HG02870 (cell line): ENCODE measurements around the gene APOBEC3A.
"Not testable (repeated sequence)": the region's sequence is repeated elsewhere in the genome, so short reads cannot be mapped to it uniquely, and the experiment has no call there.

Experiments used
- ATAC-seq: cut with Tn5 transposase; IDR thresholded peaks from one replicate; pipeline ENCODE4 v1.9.1; 2021; ENCODE audit warnings: mild to moderate bottlenecking, moderate library complexity; ENCODE audit not compliant: unreplicated experiment

Gene APOBEC3A

GRCh38 chr22:38942702-38943101 lies 14.7 kb upstream of the APOBEC3A start:
- ATAC-seq: no peak

GRCh38 chr22:38943201-38943600 lies 14.2 kb upstream of the APOBEC3A start:
- ATAC-seq: no peak

- no peak for ATAC-seq
These were observed 13.5 kb upstream of the APOBEC3A start for GRCh38 chr22:38943882-38944281.

- ATAC-seq: no peak
These were observed 12.8 kb upstream of the APOBEC3A start for GRCh38 chr22:38944653-38945052.

GRCh38 chr22:38945706-38946338 lies 11.6 kb upstream of the APOBEC3A start:
- not testable (repeated sequence) for ATAC-seq

- no peak for ATAC-seq
These were observed 10.6 kb upstream of the APOBEC3A start for GRCh38 chr22:38946771-38947170.

- no peak for ATAC-seq
These were observed 9.9 kb upstream of the APOBEC3A start for GRCh38 chr22:38947321-38948140.

GRCh38 chr22:38948181-38948940 lies 9.0 kb upstream of the APOBEC3A start:
- ATAC-seq: no peak

- ATAC-seq: no peak
These were observed 7.5 kb upstream of the APOBEC3A start for GRCh38 chr22:38949889-38950405.

- ATAC-seq: no peak
These were observed 6.7 kb upstream of the APOBEC3A start for GRCh38 chr22:38950527-38951295.

GRCh38 chr22:38951734-38952133 lies 5.7 kb upstream of the APOBEC3A start:
- no peak for ATAC-seq

- ATAC-seq: no peak
These were observed 5.0 kb upstream of the APOBEC3A start for GRCh38 chr22:38952281-38952993.

- ATAC-seq: no peak
These were observed 4.3 kb upstream of the APOBEC3A start for GRCh38 chr22:38953091-38953490.

GRCh38 chr22:38953577-38954413 lies 3.6 kb upstream of the APOBEC3A start:
- ATAC-seq: peak; percentile 81

GRCh38 chr22:38954414-38955043 lies 2.9 kb upstream of the APOBEC3A start:
- ATAC-seq: no peak

GRCh38 chr22:38955250-38955905 lies 2.0 kb upstream of the APOBEC3A start:
- no peak for ATAC-seq

- no peak for ATAC-seq
These were observed 1.5 kb upstream of the APOBEC3A start for GRCh38 chr22:38955926-38956325.

GRCh38 chr22:38956551-38956950 lies 858 bp upstream of the APOBEC3A start:
- no peak for ATAC-seq
